Trophoblast cell (in vitro differentiated cells and primary cell): ENCODE data around the gene ALDOC.
A peak's percentile ranks its signal among the peaks of the same experiment; 100 is the strongest.
"Not testable (repeated sequence)": the region's sequence is repeated elsewhere in the genome, so short reads cannot be mapped to it uniquely, and the experiment has no call there.

Experiments
- DNase-seq, 2 donors: peaks; one replicate each; pipeline ENCODE4 v3.0.0-alpha.2; 2016
- H2AFZ ChIP-seq: 2 replicates; pipeline ENCODE4 v1.6.1; 2013; ENCODE audit warnings: low read length, moderate library complexity, mild to moderate bottlenecking; ENCODE audit not compliant: insufficient read depth, poor library complexity
- H2AK5ac ChIP-seq: 2 replicates; pipeline ENCODE4 v1.6.1; 2013; ENCODE audit warnings: mild to moderate bottlenecking, low read length
- H2BK120ac ChIP-seq: 2 replicates; pipeline ENCODE4 v1.6.1; 2013; ENCODE audit warnings: low read length, mild to moderate bottlenecking, moderate library complexity; ENCODE audit not compliant: insufficient read depth, poor library complexity
- H2BK12ac ChIP-seq: 2 replicates; pipeline ENCODE4 v1.6.1; 2013; ENCODE audit warnings: mild to moderate bottlenecking, low read length, moderate library complexity
- H2BK5ac ChIP-seq: 2 replicates; pipeline ENCODE4 v1.6.1; 2013; ENCODE audit warnings: low read length, low read depth, moderate library complexity, mild to moderate bottlenecking; ENCODE audit not compliant: poor library complexity
- H3K14ac ChIP-seq: 2 replicates; pipeline ENCODE4 v1.6.1; 2013; ENCODE audit warnings: mild to moderate bottlenecking, low read length
- H3K18ac ChIP-seq: 2 replicates; pipeline ENCODE4 v1.6.1; 2013; ENCODE audit warnings: mild to moderate bottlenecking, low read length
- H3K23ac ChIP-seq: 2 replicates; pipeline ENCODE4 v1.6.1; 2013; ENCODE audit warnings: low read length
- H3K27ac ChIP-seq: 2 replicates; pipeline ENCODE4 v1.5.1; 2013; ENCODE audit warnings: low read depth, mild to moderate bottlenecking, inconsistent platforms, low read length, moderate library complexity
- H3K27me3 ChIP-seq: 2 replicates; pipeline ENCODE4 v1.6.1; 2013; ENCODE audit warnings: inconsistent platforms, mild to moderate bottlenecking, low read length, moderate library complexity; ENCODE audit not compliant: insufficient read depth
- H3K36me3 ChIP-seq, 2 experiments: 1 replicate in 1 of 2; 2 replicates in 1 of 2; pipeline ENCODE4 v1.6.1; 2013; ENCODE audit warnings: low read length in 2 of 2, mild to moderate bottlenecking in 2 of 2, moderate library complexity in 1 of 2; ENCODE audit not compliant: insufficient read depth in 2 of 2, control insufficient read depth in 1 of 2
- H3K4ac ChIP-seq: 2 replicates; pipeline ENCODE4 v1.6.1; 2013; ENCODE audit warnings: low read depth, mild to moderate bottlenecking, low read length, moderate library complexity
- H3K4me1 ChIP-seq, 2 experiments: 1 replicate in 1 of 2; 2 replicates in 1 of 2; pipeline ENCODE4 v1.6.1; 2013; ENCODE audit warnings: low read length in 2 of 2, mild to moderate bottlenecking in 2 of 2, moderate library complexity in 1 of 2; ENCODE audit not compliant: insufficient read depth in 2 of 2, control insufficient read depth in 1 of 2
- H3K4me2 ChIP-seq: 2 replicates; pipeline ENCODE4 v1.6.1; 2013; ENCODE audit warnings: inconsistent platforms, mild to moderate bottlenecking, low read length, moderate library complexity
- H3K4me3 ChIP-seq: 2 replicates; pipeline ENCODE4 v1.5.1; 2013; ENCODE audit warnings: mild to moderate bottlenecking, low read depth, low read length, inconsistent platforms
- H3K79me1 ChIP-seq: one replicate; pipeline ENCODE4 v1.6.1; 2013; ENCODE audit warnings: low read length
- H3K79me2 ChIP-seq: 2 replicates; pipeline ENCODE4 v1.6.1; 2013; ENCODE audit warnings: low read length, mild to moderate bottlenecking; ENCODE audit not compliant: control insufficient read depth, insufficient read depth, poor library complexity
- H3K9ac ChIP-seq: 2 replicates; pipeline ENCODE4 v1.6.1; 2013; ENCODE audit warnings: mild to moderate bottlenecking, low read length
- H3K9me3 ChIP-seq: 2 replicates; pipeline ENCODE4 v1.6.1; 2013; ENCODE audit warnings: low read depth, mild to moderate bottlenecking, control low read depth, inconsistent platforms, low read length; ENCODE audit not compliant: insufficient read depth
- H4K12ac ChIP-seq: 2 replicates; pipeline ENCODE4 v1.6.1; 2013; ENCODE audit warnings: low read depth, mild to moderate bottlenecking, low read length, moderate library complexity
- H4K8ac ChIP-seq: 2 replicates; pipeline ENCODE4 v1.6.1; 2013; ENCODE audit warnings: low read depth, mild to moderate bottlenecking, low read length, moderate library complexity
- H4K91ac ChIP-seq: one replicate; pipeline ENCODE4 v1.6.1; 2013; ENCODE audit warnings: low read depth, mild to moderate bottlenecking, low read length, moderate library complexity
- WGBS: extraction: QIAGEN DNeasy Blood & Tissue Kit; methylation state at CpG from one replicate; pipeline ENCODE4 v1.1.7; 2013; ENCODE audit warnings: missing lambda C conversion rate; ENCODE audit not compliant: insufficient read length, insufficient coverage; ENCODE audit errors: extremely low coverage; 5-methylcytosine and 5-hydroxymethylcytosine counted together

ALDOC gene

GRCh38 chr17:28604031-28604430, 27.3 kb upstream of the ALDOC start:
- H3K4me3 ChIP-seq, H3K27ac ChIP-seq, H4K91ac ChIP-seq, H2AK5ac ChIP-seq, DNase-seq, H3K4me2 ChIP-seq, H3K9ac ChIP-seq, H2AFZ ChIP-seq, H3K27me3 ChIP-seq, H4K8ac ChIP-seq, H3K79me1 ChIP-seq, H3K36me3 ChIP-seq, H2BK120ac ChIP-seq, H3K9me3 ChIP-seq, H2BK5ac ChIP-seq, H2BK12ac ChIP-seq, H3K4ac ChIP-seq, H4K12ac ChIP-seq, H3K79me2 ChIP-seq, H3K4me1 ChIP-seq, H3K23ac ChIP-seq, H3K14ac ChIP-seq, H3K18ac ChIP-seq: not testable (repeated sequence)
- WGBS, result no CpG with 5 or more reads among the region's 31 CpGs

GRCh38 chr17:28599311-28600184, 22.9 kb upstream of the ALDOC start:
- H3K9ac ChIP-seq, result peak overlapping the region; percentile 42
- no peak overlapping the region for H2BK120ac ChIP-seq
- H3K4me3 ChIP-seq, result peak overlapping the region; percentile 69
- no peak overlapping the region for H3K4ac ChIP-seq
- H3K23ac ChIP-seq, result no peak overlapping the region
- no peaks in the 10 kb centered on the region for H3K9me3 ChIP-seq
- no peaks in the 10 kb centered on the region for H3K27me3 ChIP-seq
- peak overlapping the region; percentile 4 for H4K91ac ChIP-seq
- H3K14ac ChIP-seq, result peak overlapping the region; percentile 15
- peak overlapping the region; percentile 51 for H3K27ac ChIP-seq
- no peak overlapping the region for H2BK12ac ChIP-seq
- H3K18ac ChIP-seq, result no peak overlapping the region
- DNase-seq, result peak; percentile 72 to 92
- peak overlapping the region; percentile 15 for H4K12ac ChIP-seq
- H2BK5ac ChIP-seq, result peak overlapping the region; percentile 2
- peak overlapping the region; percentile 63 for H3K4me2 ChIP-seq
- peaks cover 0 to 4% of the 10 kb centered on the region in 2 experiments for H3K36me3 ChIP-seq
- peak overlapping the region; percentile 40 for H4K8ac ChIP-seq
- H2AFZ ChIP-seq, result peak overlapping the region; percentile 61
- H3K79me1 ChIP-seq, result peaks cover 6% of the 10 kb centered on the region
- H2AK5ac ChIP-seq, result no peak overlapping the region
- H3K4me1 ChIP-seq, result peaks cover 0 to 12% of the 10 kb centered on the region in 2 experiments
- H3K79me2 ChIP-seq, result peaks cover 5% of the 10 kb centered on the region
- WGBS, result no CpG with 5 or more reads among the region's 40 CpGs

- Histone ChIP-seq H4K91ac (peak within 1 kb of the TSS; percentile 65), H3K27me3 (no peaks in the 10 kb centered on the region), H3K14ac (peak within 1 kb of the TSS; percentile 47), H4K12ac (peak within 1 kb of the TSS; percentile 71), H2BK5ac (peak within 1 kb of the TSS; percentile 13), H3K9ac (peak within 1 kb of the TSS; percentile 66), H2BK12ac (no peak within 1 kb of the TSS), H4K8ac (peak within 1 kb of the TSS; percentile 63), H2BK120ac (peak within 1 kb of the TSS; percentile 49), H3K79me2 (peaks cover 5% of the 10 kb centered on the region), H3K79me1 (peaks cover 6% of the 10 kb centered on the region), H2AK5ac (no peak within 1 kb of the TSS), H3K4ac (peak within 1 kb of the TSS; percentile 47), H3K9me3 (no peaks in the 10 kb centered on the region), H3K36me3 (peaks cover 0 to 4% of the 10 kb centered on the region in 2 experiments), H3K4me3 (peak within 1 kb of the TSS; percentile 77), H3K18ac (peak within 1 kb of the TSS; percentile 58), H3K27ac (peak within 1 kb of the TSS; percentile 51), H2AFZ (peak within 1 kb of the TSS; percentile 90), H3K4me1 (peaks cover 0 to 12% of the 10 kb centered on the region in 2 experiments), H3K4me2 (peak within 1 kb of the TSS; percentile 63), H3K23ac (no peak within 1 kb of the TSS)
- peak; percentile 93 to 95 for DNase-seq
- no CpG with 5 or more reads among the region's 44 CpGs for WGBS
Observed at GRCh38 chr17:28598799-28599310, 22.2 kb upstream of the ALDOC start, which contains the start of gene SPAG5. SPAG5 (minus strand) TSS chr17:28599025; CDS start chr17:28598946, 79 bp downstream.

GRCh38 chr17:28598389-28598788, 21.7 kb upstream of the ALDOC start:
- no peak overlapping the region for H2AK5ac ChIP-seq
- WGBS, result no CpG with 5 or more reads among the region's 17 CpGs
- H3K79me2 ChIP-seq, result peaks cover 5% of the 10 kb centered on the region
- H2AFZ ChIP-seq, result peak overlapping the region; percentile 90
- peak overlapping the region; percentile 49 for H2BK120ac ChIP-seq
- H2BK12ac ChIP-seq, result no peak overlapping the region
- H4K91ac ChIP-seq, result peak overlapping the region; percentile 65
- H3K4me3 ChIP-seq, result peak overlapping the region; percentile 77
- peak overlapping the region; percentile 71 for H4K12ac ChIP-seq
- peak overlapping the region; percentile 66 for H3K9ac ChIP-seq
- H3K18ac ChIP-seq, result peak overlapping the region; percentile 58
- peaks cover 6% of the 10 kb centered on the region for H3K79me1 ChIP-seq
- no peak overlapping the region for H3K23ac ChIP-seq
- peak overlapping the region; percentile 47 for H3K14ac ChIP-seq
- no peaks in the 10 kb centered on the region for H3K27me3 ChIP-seq
- H3K4me2 ChIP-seq, result peak overlapping the region; percentile 63
- no peak for DNase-seq
- peak overlapping the region; percentile 8 for H3K27ac ChIP-seq
- H3K4ac ChIP-seq, result peak overlapping the region; percentile 47
- peaks cover 0 to 12% of the 10 kb centered on the region in 2 experiments for H3K4me1 ChIP-seq
- H3K9me3 ChIP-seq, result no peaks in the 10 kb centered on the region
- H3K36me3 ChIP-seq, result peaks cover under 1 to 5% of the 10 kb centered on the region in 2 experiments
- peak overlapping the region; percentile 63 for H4K8ac ChIP-seq
- H2BK5ac ChIP-seq, result peak overlapping the region; percentile 13
